GM12878 (cell line): ENCODE results near the gene SMO. TPM values are rescaled to one million over a fixed set of nuclear protein-coding genes. Genes with fewer than 3 reads are reported as not detected.
A peak's percentile ranks its signal among the peaks of the same experiment; 100 is the strongest.

Source experiments
- CBX5 ChIP-seq: sonication (generic); IDR thresholded peaks from 2 replicates; pipeline ENCODE4 v1.6.1; 2016; ENCODE audit warnings: low read depth, moderate library complexity, mild to moderate bottlenecking, inconsistent platforms
- DPF2 ChIP-seq: fragments of 450-650 bp; IDR thresholded peaks from 2 replicates; pipeline ENCODE4 v1.6.1; 2017; ENCODE audit warnings: mild to moderate bottlenecking
- ESRRA ChIP-seq: IDR thresholded peaks from 2 replicates; pipeline ENCODE4 v1.6.1; 2012; ENCODE audit warnings: mild to moderate bottlenecking, low read length, improper control_type of control experiment
- EZH2 ChIP-seq: IDR thresholded peaks from 2 replicates; pipeline ENCODE4 v1.6.1; 2012; ENCODE audit warnings: low read depth, mild to moderate bottlenecking, control low read depth, inconsistent platforms, low read length, borderline replicate concordance; ENCODE audit not compliant: control insufficient read depth
- FOS ChIP-seq: IDR thresholded peaks from 3 replicates; pipeline ENCODE4 v1.6.1; 2011; ENCODE audit warnings: borderline replicate concordance; ENCODE audit not compliant: insufficient read length; ENCODE audit errors: extremely low read depth
- HDAC2 ChIP-seq: fragments of 200-600 bp; sonication (generic); IDR thresholded peaks from 2 replicates; pipeline ENCODE4 v1.6.1; 2017
- JUNB ChIP-seq: IDR thresholded peaks from 2 replicates; pipeline ENCODE4 v1.6.1; 2016; ENCODE audit warnings: antibody characterized with exemption, mild to moderate bottlenecking
- KDM1A ChIP-seq: fragments of 200-600 bp; sonication (generic); IDR thresholded peaks from 2 replicates; pipeline ENCODE4 v1.6.1; 2016; ENCODE audit warnings: borderline replicate concordance
- LARP7 ChIP-seq: fragments of 450-650 bp; IDR thresholded peaks from 2 replicates; pipeline ENCODE4 v1.6.1; 2017; ENCODE audit warnings: mild to moderate bottlenecking
- NKRF ChIP-seq: fragments of 450-650 bp; conservative IDR thresholded peaks from 2 replicates; pipeline ENCODE4 v1.6.1; 2017; ENCODE audit warnings: mild to moderate bottlenecking, moderate library complexity
- REST ChIP-seq: IDR thresholded peaks from 2 replicates; pipeline ENCODE4 v1.6.1; 2012; ENCODE audit warnings: mild to moderate bottlenecking, low read depth, low read length
- STAT3 ChIP-seq: IDR thresholded peaks from 2 replicates; pipeline ENCODE4 v1.6.1; 2011; ENCODE audit warnings: low read depth, low read length, improper control_type of control experiment
- YBX1 ChIP-seq: fragments of 450-650 bp; IDR thresholded peaks from 2 replicates; pipeline ENCODE4 v1.6.1; 2016; ENCODE audit warnings: antibody characterized with exemption
- ZBTB11 ChIP-seq: fragments of 450-650 bp; formaldehyde crosslinking; IDR thresholded peaks from 2 replicates; pipeline ENCODE4 v1.5.0; 2022; ENCODE audit warnings: mild to moderate bottlenecking, missing genetic modification characterization
- polyA plus RNA-seq, 11 experiments: library from polyadenylated mRNA; depleted of rRNA in 4 of 11; unstranded in 6 of 11; stranded (reverse) in 5 of 11; fragments of >200 nt; fragmentation: Nextera tagmentation in 4 of 11; fragmentation: Illumina TruSeq in 1 of 11; extraction: Ambion mirVana in 4 of 11; extraction: Trizol in 1 of 11; gene quantifications; 1 replicate in 1 of 11; 2 replicates in 10 of 11; pipeline versions ENCODE4 v1.2.1 to v1.2.3, GENCODE V29; 2011 to 2016; ENCODE audit warnings: inconsistent platforms in 2 of 11, missing spikeins in 2 of 11, low read depth in 1 of 11
- total RNA-seq, 4 experiments: library from RNA; depleted of rRNA in 3 of 4; stranded (reverse); fragments of >200 nt in 3 of 4; fragmentation: Illumina TruSeq in 1 of 4; extraction: Trizol in 1 of 4; gene quantifications; 2 replicates each; pipeline versions ENCODE4 v1.2.1 to v1.2.3, GENCODE V29; 2013 to 2021
- TF ChIP-seq, protein P1 (sequence below): IDR thresholded peaks from 2 replicates; pipeline ENCODE4 v1.6.1; 2011; ENCODE audit warnings: borderline replicate concordance, low read depth, mild to moderate bottlenecking, moderate library complexity, low read length; ENCODE audit not compliant: insufficient read depth, poor library complexity, severe bottlenecking
- TF ChIP-seq, protein P2 (sequence below): fragments of 150-350 bp; IDR thresholded peaks from 2 replicates; pipeline ENCODE4 v1.6.1; 2016; ENCODE audit warnings: low read depth, low read length
- TF ChIP-seq, protein P3 (sequence below): IDR thresholded peaks from 2 replicates; pipeline ENCODE4 v1.6.1; 2012; ENCODE audit warnings: low read depth, low read length, improper control_type of control experiment

The SMO gene
- total and polyA plus RNA-seq, 10 of the 15 experiments (the other 5 are each of a cell fraction or from before 2014, with no cell fraction given), result 0.40 to 11.2 (median 2.6) TPM

DNA sequence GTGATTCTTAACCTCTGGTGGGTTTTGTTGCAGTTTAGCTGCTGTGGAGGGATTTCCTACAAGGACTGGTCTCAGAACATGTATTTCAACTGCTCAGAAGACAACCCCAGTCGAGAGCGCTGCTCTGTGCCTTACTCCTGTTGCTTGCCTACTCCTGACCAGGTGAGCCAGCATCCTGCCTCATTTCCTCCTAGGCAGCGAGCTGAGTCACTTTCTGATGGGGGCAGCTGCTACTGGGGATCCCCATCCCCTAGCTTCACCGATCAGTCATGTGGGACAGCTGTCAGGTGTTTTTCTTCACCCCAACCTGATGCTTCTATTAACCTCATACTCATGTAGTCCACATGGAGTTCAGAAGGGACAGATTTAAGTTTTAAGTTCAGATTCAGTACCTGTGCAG, 21.7 kb upstream of the SMO start (continued):
- TF ChIP-seq, protein P1, sequence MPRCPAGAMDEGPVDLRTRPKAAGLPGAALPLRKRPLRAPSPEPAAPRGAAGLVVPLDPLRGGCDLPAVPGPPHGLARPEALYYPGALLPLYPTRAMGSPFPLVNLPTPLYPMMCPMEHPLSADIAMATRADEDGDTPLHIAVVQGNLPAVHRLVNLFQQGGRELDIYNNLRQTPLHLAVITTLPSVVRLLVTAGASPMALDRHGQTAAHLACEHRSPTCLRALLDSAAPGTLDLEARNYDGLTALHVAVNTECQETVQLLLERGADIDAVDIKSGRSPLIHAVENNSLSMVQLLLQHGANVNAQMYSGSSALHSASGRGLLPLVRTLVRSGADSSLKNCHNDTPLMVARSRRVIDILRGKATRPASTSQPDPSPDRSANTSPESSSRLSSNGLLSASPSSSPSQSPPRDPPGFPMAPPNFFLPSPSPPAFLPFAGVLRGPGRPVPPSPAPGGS, result peak; percentile 44
- TF ChIP-seq HDAC2 (no peak), EZH2 (no peak), REST (no peak), STAT3 (no peak), FOS (no peak), DPF2 (0 out of 2 replicates have a peak, but pooled peaks have one; percentile 30), ESRRA (no peak), CBX5 (no peak), LARP7 (no peak), KDM1A (no peak), YBX1 (no peak), JUNB (peak; percentile 64), NKRF (no peak), ZBTB11 (CRISPR knock-in tag) (no peak)
- TF ChIP-seq, protein P2, sequence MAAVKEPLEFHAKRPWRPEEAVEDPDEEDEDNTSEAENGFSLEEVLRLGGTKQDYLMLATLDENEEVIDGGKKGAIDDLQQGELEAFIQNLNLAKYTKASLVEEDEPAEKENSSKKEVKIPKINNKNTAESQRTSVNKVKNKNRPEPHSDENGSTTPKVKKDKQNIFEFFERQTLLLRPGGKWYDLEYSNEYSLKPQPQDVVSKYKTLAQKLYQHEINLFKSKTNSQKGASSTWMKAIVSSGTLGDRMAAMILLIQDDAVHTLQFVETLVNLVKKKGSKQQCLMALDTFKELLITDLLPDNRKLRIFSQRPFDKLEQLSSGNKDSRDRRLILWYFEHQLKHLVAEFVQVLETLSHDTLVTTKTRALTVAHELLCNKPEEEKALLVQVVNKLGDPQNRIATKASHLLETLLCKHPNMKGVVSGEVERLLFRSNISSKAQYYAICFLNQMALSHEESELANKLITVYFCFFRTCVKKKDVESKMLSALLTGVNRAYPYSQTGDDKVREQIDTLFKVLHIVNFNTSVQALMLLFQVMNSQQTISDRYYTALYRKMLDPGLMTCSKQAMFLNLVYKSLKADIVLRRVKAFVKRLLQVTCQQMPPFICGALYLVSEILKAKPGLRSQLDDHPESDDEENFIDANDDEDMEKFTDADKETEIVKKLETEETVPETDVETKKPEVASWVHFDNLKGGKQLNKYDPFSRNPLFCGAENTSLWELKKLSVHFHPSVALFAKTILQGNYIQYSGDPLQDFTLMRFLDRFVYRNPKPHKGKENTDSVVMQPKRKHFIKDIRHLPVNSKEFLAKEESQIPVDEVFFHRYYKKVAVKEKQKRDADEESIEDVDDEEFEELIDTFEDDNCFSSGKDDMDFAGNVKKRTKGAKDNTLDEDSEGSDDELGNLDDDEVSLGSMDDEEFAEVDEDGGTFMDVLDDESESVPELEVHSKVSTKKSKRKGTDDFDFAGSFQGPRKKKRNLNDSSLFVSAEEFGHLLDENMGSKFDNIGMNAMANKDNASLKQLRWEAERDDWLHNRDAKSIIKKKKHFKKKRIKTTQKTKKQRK, result no peak
- TF ChIP-seq, protein P3, sequence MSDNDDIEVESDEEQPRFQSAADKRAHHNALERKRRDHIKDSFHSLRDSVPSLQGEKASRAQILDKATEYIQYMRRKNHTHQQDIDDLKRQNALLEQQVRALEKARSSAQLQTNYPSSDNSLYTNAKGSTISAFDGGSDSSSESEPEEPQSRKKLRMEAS, result no peak
